Fibroblast of mammary gland (primary cell): Measurements from ENCODE around the gene POLN.

Source experiments
- DNase-seq: peaks from one replicate; pipeline ENCODE4 v3.0.0-alpha.2; 2010; ENCODE audit warnings: low read depth
- H3K4me3 ChIP-seq: 2 replicates; pipeline ENCODE4 v1.5.1; 2011; ENCODE audit warnings: low read depth, mild to moderate bottlenecking, low read length, moderate library complexity; ENCODE audit not compliant: control insufficient read depth
- TF ChIP-seq, protein P1 (sequence below): conservative IDR thresholded peaks from 2 replicates; pipeline ENCODE4 v1.5.1; 2011; ENCODE audit warnings: low read depth, low read length, inconsistent platforms; ENCODE audit not compliant: control insufficient read depth, insufficient read depth

Gene POLN

DNA sequence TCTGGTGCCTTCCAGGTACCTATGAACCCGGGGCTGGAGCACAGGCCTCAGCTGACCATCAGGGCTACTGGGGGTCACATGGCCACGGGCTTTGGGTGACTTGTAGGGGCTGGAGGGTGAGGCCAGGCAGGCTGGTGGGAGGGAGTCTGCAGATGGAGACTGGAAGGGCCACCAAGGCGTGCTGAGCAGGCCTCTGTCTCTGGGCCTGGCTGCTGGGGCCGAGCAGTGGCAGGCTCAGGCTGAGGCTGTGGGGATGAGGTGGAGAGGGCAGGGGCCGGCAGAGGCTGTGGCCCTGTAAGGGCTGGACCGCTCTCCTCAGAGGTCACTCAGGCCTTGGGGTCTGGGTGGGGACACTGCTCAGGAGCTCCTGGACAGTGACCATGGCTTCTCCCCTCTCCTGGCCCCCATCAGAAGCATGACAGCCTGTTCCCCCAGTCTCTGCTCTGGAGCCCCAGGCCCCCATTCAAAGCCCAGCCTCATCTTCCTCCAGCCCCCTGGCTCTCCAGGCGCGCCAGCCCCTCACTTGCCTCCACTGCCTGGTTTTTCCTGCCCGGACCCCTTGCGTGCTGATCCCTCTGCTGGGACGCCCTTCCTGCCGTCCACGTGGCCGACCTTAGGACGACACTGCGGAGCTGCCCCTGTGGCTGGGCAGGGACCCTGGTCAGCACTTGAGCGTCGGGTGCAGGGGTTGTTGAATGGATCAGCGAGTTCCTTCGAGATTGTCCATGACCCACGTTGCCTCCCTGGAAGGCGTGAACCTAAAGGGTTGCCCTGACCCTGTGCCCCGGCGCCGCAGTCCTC, 193.9 kb downstream of the POLN start:
- DNase-seq: no peak
- H3K4me3 ChIP-seq: no peak overlapping the region
- TF ChIP-seq, protein P1, sequence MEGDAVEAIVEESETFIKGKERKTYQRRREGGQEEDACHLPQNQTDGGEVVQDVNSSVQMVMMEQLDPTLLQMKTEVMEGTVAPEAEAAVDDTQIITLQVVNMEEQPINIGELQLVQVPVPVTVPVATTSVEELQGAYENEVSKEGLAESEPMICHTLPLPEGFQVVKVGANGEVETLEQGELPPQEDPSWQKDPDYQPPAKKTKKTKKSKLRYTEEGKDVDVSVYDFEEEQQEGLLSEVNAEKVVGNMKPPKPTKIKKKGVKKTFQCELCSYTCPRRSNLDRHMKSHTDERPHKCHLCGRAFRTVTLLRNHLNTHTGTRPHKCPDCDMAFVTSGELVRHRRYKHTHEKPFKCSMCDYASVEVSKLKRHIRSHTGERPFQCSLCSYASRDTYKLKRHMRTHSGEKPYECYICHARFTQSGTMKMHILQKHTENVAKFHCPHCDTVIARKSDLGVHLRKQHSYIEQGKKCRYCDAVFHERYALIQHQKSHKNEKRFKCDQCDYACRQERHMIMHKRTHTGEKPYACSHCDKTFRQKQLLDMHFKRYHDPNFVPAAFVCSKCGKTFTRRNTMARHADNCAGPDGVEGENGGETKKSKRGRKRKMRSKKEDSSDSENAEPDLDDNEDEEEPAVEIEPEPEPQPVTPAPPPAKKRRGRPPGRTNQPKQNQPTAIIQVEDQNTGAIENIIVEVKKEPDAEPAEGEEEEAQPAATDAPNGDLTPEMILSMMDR: no peak

DNA sequence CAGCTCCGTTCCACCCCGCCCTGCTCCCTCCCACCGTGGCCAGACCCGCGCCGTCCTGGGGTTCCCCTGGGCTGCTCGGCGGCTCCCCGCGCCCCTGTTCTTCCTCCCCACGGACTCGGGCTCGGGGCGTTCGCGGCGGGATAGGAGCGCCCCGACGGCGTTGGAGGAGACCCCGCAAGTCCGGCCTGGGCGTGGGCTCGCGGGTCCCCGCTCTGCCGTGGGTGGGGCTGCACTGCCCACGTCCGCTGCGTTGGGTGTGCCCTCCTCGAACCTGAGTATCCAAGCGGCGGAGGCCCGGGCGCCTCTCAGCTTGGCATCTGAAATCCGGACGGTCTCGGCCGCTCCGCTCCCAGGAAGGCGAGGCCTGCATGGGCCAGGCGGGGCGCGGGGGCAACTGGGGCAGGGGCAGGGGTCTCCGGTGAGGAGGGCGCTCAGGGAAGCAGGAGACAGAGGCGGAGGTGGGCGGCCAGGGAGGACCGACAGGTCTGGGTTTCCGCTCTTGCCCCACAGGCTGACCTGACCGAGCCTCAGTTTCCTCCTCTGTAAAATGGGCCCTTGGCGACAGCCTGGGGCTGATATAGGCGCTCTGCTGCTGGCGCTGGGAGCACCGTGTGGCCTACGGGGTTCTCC, 194.8 kb downstream of the POLN start:
- no peak overlapping the region for H3K4me3 ChIP-seq
- no peak for DNase-seq
- TF ChIP-seq, protein P1: no peak

DNA sequence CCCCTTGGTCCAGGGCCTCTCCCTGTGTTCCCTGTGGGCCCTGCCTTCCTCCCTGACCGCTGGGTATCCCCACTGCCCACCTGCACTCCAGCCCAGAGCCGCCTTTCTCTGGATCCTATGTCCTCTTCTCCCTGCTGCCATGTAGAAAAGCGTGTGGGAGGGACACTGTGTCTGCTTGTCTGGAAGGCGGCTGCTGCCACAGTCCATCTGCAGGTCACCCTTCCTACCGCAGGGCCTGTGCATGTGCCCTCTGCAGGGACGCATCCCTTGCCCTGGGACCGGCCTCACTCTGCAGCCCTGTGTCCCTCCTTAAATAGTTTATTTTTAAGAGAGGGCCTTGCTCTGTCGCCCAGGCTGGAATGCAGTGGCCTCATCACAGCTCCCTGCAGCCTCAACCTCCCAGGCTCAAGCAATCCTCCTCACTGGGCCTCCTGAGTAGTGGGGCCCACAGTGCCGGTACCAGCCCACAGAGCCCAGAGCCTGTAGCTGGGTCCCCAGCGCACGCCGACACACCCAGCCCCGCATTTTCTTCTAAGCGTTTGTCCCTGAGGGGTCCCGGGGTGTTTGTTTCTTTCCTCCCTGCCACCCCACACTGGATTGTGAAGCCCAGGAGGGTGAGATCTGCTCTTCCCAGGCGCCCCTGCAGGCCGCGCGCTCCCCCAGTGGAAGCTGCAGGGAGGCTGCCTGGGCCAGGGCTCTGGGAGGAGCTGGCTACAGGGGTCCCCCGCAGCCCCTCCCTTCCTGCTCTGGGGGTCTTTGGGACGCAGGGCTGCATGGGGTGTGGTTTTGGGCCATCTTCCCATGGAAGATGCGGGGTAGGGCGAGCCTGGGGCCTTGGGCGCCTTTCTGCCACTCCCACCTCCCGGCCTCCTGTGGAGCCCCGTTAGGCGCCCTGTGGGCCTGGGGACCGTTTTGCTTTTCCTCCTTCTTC, 195.6 kb downstream of the POLN start:
- no peak overlapping the region for H3K4me3 ChIP-seq
- DNase-seq: no peak

DNA sequence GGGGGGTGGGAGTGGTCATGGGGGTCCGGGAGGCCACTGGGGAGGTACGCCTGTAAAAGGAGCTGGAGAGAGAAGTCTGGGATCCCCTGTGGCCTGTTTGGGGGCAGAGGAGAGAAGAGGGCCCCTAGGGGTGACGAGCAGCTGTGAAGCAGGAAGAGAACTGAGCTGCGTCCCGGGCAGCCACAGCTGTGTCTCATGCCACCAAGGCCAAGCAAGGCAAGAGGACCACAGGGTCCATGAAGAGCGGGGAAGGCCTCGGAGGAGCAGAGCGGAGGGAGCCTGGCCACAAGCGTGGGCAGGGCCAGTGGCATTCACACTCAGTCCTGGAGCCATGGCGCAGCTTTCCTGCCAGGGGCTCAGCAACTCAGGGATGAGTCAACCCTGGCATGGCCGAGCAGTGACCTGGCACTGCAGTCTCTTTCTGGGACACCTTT, 196.4 kb downstream of the POLN start:
- no peak for DNase-seq
- TF ChIP-seq, protein P1: no peak
- no peak overlapping the region for H3K4me3 ChIP-seq

More for the DNA sequence above, 195.6 kb downstream of the POLN start:
- TF ChIP-seq, protein P1: no peak

DNA sequence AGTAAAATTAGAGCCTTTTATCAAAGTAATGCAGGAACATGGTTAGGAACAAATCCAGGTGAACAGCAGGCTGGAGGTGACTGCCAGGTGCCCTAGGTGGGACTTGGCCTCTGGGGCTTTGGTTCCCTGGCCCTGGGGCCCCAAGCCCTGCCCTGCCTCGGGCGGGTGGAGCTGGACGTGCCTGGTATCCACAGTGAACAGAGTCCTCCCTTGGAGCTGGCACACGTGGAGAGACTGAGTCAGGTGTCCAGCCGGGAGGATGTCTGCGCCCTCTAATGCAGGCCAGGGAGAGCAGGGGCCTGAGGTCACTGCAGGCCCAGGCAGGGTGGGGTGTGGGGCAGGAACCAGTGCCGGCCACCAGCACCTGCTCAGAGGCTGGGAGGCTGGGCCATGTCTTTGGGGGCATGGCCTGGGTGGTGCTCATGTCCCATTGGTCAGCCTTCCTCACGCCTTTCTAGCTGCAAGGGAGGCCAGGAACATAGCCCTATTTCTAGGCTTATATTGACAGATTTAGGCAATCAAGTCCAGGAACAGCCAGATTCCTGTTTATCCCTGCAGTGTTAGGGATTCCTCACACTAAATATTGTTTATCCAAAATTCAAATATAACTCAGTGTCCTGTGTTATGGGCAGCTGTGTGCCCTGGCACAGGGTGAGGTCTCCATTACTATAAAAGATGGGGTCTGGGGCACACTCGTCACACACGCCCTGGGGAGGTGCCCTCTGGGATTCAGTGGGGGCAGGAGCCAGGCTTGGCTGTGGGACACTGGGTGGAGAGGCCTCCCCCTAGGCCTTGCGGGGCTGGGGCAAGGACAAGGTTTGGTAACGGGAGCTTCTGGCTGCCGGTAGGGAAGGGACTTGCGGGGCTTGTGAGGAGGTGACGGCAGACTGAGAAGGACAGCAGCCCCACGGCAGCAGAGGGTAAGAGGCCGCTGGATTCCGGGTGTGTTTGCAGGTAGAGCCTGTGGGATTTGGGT, 197.1 kb downstream of the POLN start:
- TF ChIP-seq, protein P1: no peak
- H3K4me3 ChIP-seq: no peak overlapping the region
- DNase-seq: no peak

DNA sequence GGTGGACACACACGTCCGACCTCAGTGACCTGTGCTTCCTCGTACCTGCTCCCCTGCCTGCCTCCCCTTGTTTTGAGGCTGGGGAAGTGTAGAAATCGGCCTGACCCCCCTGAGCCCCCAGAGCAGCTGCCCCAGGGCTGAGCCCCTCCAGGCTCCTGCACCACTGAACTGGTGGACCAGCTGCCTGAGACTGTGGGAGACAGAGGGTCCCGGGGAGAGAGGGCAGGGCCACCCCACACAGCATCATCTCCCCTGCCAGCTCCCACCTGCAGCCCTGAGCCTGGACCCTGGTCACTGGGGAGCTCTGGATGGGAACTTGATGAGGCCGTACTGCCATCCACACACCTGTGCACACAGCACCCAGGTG, 197.8 kb downstream of the POLN start:
- DNase-seq: no peak
- no peak overlapping the region for H3K4me3 ChIP-seq
- TF ChIP-seq, protein P1: no peak
